HPDE6-E6E7 (cell line): ENCODE data around the gene RHOT2.

Experiments
- DNase-seq: peaks from one replicate; pipeline ENCODE4 v3.0.0; 2011; ENCODE audit warnings: missing footprints; ENCODE audit errors: extremely low spot score

RHOT2 gene

GRCh38 chr16:669666-670065 is 1.7 kb downstream of the RHOT2 start:
- no peak for DNase-seq

DNA sequence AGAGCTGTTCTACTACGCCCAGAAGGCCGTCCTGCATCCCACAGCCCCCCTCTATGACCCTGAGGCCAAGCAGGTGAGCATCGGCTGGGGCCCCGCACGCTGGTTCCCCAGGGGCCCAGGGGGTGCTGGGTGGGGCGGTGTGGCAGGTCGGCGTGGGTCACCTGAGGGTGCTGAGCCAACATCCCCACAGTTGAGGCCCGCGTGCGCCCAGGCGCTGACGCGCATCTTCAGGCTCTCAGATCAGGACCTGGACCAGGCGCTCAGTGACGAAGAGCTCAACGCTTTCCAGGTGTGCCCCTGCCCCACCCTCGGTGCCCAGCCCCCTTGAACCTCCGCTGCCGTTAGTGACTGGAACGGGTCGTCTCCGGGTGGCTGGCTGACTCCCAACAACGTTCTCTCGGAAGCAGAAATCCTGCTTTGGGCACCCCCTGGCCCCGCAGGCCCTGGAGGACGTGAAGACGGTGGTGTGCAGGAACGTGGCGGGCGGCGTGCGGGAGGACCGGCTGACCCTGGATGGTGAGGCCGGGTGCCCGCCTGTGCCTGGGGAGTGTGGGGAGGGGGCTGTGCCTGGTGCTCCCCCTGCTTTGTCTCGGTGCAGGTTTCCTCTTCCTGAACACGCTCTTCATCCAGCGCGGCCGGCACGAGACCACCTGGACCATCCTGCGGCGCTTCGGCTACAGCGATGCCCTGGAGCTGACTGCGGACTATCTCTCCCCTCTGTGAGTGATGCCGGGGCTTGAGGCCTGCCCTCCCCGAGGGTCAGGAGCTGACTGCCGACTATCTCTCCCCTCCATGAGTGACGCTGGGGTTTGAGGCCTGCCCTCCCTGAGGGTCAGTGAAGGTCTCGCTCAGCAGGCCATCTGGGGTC is 2.8 kb downstream of the RHOT2 start:
- DNase-seq, result no peak

GRCh38 chr16:671353-672131 is 3.6 kb downstream of the RHOT2 start:
- DNase-seq, result no peak

GRCh38 chr16:672371-672770 is 4.4 kb downstream of the RHOT2 start:
- DNase-seq, result no peak

- no peak for DNase-seq
These were observed 4.9 kb downstream of the RHOT2 start for GRCh38 chr16:672851-673250.

GRCh38 chr16:673399-673991 is 5.6 kb downstream of the RHOT2 start:
- no peak for DNase-seq

DNA sequence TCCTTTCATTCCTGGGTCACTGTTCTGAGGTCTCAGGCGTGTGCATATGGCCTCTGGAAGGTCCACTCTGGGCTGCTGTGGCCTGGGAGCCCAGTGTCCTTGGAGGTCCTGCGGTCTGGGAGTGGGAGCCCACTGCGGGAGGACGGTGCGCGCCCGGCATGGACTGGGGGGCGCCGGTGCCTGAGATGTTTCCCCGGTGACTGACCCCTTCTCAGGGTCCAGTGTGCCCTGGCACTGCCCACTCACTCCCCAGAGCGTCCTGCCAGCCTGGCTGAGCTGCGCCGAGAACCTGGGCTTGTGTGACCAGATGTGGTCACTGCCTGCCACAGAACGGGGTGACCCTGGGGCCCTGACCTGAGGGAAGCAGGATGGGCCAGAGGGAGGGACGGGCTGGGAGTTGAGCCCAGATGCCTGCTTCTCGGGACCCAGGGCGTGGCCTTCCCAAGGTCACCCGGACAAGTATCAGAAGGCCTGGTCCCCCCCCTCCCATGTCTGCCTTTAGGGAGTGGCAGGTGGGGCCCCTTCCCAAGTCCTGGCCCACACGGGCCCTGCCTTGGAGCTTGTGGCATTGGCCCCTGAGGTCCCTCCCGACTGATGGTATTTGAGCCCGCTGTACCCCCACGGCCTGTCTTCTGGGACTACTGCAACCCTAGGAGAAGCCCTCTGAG is 6.4 kb downstream of the RHOT2 start:
- no peak for DNase-seq

- no peak for DNase-seq
These were observed 7.3 kb downstream of the RHOT2 start, which contains the start of gene RHBDL1 for GRCh38 chr16:674968-675883. TSS of gene RHBDL1 (plus strand) at chr16:675671. CDS start at chr16:675791, 120 bp downstream.

DNA sequence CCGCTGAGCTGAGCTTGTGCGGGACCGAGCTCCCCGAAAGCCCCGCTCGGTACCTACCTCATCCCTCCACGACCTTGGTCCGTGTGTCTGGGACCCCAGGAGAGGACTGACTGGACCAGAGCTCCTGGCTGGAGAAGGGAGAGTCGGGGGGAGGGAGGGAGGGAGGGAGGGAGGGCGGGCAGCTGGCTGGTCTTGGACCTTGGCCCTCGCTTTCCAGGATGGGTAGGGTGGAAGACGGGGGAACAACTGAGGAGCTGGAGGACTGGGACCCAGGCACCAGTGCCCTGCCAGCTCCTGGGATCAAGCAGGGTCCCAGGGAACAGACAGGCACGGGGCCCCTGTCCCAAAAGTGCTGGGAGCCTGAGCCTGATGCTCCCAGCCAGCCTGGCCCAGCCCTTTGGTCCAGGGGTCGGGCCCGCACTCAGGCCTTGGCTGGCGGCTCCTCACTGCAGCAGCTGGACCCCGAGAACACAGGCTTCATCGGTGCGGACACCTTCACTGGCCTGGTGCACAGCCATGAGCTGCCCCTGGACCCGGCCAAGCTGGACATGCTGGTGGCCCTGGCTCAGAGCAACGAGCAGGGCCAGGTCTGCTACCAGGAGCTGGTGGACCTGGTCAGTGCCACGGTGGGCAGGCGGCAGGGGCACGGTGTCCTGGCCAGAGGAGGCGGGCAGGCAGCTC is 8.1 kb downstream of the RHOT2 start:
- no peak for DNase-seq

- DNase-seq, result no peak
These were observed 8.6 kb downstream of the RHOT2 start for GRCh38 chr16:676565-676902.

DNA sequence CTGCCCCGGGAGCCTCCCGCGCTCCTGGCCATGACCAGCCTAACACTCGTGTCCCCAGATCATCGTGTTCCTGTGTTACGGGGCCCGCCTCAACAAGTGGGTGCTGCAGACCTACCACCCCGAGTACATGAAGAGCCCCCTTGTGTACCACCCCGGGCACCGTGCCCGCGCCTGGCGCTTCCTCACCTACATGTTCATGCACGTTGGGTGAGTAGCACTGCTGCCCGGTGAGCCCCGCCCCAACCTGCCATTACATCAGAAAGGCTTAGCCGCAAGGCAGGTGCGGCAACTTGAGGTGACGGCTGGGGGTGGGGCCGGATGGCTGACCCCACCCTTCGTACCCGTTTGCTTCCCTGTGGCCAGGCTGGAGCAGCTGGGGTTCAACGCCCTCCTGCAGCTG is 9.0 kb downstream of the RHOT2 start:
- DNase-seq, result peak; percentile 91

- no peak for DNase-seq
These were observed 9.6 kb downstream of the RHOT2 start for GRCh38 chr16:677316-678190.

DNA sequence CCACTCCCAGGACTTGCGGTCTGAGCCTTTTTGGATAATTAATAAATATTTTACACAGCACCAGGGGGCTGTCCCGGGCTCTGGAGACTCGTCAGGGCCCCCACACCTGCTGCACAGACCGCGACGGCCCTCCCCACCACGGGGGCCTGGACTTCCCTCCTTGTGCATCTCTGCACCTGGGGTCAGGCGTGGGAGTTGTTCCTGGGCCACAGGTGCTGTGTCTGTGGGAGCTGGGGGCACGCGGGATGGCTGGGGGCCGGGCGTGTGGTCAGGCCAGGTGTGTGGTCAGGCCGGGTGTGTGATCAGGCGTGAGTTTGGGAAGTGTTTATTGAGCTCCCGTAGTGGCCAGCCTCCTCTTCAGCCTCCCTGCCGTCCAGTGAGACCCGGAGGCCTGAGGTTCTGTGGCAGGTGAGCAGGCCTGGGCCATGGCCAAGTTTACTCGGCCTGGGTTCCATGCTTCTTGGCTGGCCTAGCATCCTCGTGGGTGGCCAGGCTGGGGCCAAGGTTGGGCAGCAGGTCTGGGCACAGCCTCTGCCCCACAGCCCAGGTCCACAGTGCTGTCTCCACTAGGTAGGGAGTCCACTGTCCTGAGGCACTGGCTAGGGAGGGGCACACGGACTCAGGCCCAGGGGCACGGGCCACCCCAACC is 10.4 kb downstream of the RHOT2 start:
- no peak for DNase-seq

DNA sequence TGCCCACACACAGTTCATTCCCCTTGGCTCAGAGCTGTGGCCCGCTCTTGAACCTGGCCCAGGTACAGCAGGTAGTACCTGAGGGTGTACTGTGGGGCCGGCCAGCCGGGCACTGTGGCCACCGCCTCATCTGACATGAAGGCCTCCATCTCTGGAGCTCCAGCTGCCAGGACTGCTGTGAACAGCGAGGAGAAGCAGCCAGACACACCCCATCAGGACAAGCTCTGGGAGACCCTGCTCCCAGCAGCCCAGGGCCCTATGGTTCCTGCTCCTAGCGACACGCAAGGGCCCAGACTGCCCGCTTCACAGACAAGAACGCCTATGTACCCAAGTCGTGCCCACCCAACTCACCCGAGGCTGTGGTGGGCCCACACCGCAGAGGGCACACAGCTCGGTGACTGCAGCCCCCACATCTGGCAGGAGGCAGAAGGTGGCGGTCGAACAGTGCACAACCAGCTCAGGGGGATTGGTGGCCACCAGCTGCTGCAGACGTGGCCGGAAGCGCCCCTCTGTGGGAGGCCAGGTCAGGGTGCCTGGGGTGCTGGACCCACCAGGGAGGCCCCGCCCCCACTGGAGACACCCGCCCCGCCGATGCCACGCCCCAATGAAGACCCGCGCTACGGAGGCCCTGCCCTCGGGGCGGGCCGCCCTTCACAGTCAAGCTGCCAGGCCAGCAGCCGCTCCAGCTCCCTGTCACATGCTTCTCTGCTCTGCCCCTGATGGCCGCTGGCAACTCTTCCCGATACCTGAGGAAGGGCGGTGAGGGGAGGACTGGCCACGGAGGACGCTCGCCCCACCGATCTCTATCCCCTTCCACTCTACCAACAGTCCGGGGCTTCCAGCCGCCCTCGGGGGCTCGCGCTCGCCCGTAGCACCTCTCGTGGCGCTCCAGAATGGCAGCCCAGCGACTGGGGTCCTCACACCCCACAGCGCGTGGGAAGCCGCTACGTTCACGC is 11.2 kb downstream of the RHOT2 start:
- DNase-seq, result no peak

- peak; percentile 76 for DNase-seq
These were observed 12.1 kb downstream of the RHOT2 start, which contains the start of gene STUB1 for GRCh38 chr16:679814-680624. TSS of gene STUB1 (plus strand) at chr16:680410. CDS start at chr16:680526, 116 bp downstream.

DNA sequence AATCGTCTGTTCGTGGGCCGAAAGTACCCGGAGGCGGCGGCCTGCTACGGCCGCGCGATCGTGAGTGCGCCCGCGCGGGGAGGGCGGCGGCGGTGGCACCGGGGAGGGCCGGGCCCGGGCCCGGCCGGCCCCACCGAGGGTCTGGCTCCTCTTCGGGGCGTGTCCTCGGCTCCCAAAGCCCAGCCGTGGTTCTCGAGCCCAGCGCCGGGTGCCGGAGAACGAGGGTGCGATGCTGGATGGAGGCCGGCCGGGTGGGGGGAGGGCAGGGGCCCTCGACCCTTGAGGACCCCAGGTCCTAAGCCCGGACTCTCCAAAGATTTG is 12.7 kb downstream of the RHOT2 start:
- DNase-seq, result no peak
